ENCODE measurements around the gene RALGDS.

Gene RALGDS

DNA sequence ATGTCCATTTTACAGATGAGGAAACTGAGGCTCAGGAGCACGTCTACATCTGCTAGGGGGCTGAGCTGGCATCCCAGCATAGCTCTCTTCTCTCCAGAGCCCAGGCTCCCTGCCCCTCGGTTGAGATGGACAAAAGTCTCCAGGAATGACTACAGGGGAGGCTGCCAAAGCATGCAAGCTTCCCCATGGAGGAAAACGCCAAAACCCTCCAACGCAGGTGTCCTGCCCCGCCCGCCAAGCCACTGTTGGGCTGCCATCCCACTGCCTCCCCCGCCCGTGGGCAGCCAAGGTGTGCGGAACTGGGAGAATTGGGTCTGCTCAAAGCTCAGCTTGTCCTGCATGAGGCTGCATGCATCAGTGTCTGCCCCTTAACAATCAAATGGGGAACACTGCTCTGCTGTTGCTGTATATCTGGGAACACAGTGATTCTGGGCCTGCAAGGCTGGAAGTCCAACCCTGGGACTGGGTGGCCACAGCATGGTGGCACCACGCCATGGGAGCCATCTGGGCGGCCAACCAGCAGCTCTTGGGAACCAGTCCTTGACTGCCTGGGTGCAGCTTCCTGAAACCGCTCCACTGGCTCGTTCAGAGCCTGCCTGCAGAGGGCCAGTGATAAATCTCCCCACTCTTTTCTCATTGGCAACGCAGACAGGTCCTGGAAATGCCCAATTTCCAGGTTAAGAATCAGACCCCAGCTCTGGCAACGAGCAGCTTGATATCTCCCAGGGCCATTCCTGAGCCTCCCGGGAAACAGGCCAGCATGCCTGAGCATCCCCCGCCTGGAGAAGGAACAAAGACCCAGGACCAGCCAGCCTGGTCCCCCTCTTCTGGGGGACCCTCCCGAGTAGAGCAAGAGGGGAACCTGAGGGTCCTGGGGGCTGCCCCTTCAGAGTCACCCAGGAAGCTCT lies 3.5 kb downstream of the RALGDS start:
- no peak for DNase-seq

DNA sequence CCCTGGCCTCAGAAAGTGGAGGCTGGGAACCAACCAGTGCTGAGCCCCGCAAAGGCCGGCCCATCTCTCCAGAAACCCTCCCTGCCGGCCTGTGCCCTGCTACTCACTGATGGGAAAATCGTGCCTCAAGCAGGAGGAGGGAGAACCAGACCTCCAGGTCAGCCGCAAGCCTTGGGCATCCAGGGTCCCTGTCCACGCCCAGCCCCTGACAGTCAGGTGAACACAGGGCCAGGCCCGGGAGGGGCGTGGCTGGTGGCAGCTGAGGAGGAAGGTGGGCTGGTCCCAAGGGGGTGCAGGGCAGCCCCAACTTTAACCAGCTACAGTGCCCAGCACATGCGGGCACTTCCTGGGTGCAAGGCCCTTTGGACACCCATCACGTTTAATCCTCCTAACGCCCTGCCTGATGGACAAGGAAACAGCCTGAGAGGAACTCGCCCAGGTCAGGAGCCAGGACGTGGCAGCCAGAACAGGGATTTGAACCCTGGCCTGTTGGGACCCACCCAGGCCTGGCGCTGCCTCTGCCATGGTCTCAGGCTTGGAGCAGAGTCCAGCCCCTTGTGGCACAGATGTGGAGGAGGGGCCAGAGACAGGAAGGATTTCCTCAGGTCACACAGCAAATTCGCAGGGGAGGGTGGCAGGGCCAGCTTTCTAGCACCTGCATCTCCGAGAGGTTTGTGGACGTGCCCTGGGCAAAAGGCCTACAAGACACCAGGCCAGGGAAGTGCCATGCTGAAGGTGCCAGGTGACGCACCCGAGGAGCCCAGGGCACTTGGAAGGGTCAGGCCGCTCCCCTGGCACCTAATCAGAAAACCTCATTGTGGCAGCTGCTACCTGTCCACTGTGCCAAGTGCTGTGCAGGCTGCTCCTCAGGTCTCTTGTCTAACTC lies 4.5 kb downstream of the RALGDS start:
- DNase-seq: no peak

DNA sequence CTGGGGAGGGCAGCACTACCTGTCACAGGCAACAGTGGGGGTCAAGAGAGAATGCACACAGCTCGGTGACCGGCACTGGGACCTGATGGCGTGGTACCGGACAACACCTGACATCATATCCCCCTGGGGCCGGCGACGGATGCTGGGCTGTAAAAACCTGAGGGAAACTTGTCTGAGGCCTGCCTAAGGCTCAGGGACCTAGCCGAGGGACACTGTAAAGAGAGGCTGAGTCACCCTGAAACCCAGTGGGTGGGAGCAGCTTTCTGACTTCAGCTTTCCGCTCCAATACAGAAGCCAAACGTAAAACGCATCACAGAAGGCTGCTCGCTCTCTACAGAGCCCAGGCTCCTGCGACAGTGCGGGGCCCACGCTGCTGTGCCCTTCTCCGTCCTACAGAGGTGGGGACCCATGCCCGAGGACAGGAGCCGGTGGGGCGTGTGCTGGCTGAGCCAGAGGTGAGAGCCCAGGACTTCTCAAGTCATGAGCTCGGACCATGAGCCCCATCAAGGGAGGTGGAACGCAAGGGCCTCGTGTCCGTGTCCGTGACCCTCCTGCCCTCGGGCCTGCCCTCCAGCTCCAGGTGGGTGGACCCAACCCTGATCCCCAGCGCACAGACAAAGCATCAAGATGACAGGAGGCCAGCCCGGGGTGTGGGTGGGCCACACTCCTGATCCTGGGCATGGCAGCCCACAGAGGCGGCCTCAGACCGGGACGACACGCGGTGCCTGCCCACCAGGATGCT lies 5.3 kb downstream of the RALGDS start:
- DNase-seq: no peak

DNA sequence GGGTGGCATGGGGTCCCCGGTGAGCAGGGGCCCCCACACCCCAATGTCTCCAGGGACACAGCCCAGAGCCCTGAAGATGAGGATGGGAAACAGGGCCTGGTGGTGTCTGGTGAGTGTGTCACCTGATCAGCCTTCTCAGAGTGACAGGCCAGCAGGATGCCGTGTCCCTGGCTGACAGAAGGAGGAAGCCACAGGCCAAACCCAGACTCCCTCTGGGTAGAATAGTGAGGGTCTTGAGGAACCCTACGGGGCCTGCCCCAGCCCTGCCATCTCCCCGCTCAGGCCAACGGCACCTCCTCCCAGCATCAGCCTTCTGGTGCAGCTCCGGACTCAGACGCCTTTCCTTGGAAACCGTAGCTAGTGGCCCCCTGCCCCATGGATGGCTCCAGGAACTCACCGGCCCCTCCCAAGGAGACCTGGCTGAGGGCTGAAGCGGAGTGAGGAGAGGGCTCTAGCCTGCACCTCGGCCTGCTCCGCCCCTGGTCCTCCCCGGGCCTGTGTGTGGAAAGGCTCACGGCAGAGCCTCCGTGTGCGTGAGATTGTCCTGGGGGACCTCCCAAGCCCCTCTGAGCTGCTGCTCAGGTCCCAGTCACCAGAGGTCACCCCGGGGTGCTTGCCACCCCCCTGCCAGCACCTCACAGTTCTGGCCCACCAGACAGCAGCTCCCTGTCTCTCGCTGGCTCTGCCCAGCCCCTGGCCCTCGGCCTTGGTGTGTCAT lies 6.0 kb downstream of the RALGDS start:
- DNase-seq: no peak

DNA sequence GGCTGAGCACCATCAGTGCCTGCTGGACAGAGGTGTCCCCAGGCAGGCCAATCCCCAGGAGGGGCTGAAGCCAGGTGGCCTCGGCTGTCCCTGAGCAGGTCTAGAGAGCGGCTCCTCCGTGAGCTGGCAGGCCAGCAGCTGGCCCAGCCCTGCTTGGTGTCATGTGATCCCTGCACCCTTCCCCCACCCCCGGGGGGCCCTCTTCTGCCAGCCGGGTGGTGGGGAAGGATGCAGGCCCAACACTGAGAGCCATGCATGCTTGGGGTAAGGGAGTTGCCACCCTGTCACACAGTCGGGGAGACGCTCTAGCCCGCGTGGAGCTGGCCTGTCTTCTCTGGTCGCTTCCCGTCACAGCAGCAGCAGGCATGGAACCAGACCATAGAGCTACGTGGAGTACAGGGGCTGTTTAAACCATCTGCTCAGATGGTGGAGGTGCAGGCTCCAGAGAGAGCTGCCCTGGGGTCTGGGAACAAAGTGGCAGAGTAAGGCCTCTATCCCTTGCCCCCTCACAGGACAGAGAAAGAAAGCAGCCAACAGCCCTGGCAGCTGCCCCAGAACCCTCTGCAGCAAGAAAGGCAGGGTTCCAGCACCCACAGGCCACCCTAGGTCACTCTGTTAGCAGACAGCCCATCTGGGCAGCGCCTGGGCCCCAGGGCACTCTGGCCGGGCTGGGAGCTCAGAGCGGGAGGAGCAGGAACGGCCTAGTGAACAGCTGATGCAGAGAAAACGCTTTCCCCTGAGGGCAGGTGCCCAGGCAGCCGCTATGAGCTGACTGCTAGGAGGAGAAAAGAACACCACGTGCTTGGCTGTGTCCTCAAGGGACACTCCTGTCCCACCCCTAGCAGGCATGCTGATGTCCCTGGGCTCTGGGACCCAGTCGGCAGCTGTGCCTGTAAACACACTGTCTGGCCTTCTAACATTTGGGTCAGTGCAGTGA lies 6.8 kb downstream of the RALGDS start:
- no peak for DNase-seq

DNA sequence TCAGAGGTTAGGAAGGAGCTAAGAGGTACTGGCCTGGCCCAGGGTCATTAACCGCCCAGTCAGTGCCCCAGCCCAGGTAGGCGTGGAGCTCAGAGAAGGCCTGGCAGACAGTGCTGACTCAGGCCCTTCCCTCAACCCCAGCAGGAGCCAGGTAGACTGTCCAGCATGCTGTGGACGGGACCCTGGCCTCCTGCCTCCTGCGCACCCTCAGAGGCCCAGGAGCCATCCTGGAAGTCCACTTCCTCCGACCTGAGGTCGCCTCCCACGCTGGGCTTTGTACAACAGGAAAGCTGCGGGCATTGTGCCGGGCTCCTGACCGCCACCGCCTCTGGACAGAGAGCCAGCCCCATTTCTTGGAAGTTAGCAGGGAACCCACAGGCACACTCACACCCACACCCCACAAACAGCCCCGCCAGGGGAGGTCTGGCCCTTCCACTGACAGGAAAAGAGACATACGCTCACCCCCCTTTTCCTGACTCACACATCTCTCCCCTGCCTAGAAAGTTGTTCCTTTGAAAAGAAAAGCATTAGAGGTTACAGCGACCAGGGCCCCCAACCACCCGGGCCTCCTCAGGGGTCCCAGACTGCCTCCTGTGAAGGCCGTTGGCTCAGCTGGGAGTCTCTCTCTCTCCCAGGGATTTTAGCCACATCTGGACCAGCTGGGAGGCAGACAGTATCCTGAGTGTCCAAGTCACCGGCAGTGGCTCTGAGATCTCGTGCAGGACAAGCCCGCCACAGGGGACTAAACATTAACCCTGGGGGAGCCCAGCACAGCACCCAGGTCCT lies 7.7 kb downstream of the RALGDS start:
- no peak for DNase-seq

DNA sequence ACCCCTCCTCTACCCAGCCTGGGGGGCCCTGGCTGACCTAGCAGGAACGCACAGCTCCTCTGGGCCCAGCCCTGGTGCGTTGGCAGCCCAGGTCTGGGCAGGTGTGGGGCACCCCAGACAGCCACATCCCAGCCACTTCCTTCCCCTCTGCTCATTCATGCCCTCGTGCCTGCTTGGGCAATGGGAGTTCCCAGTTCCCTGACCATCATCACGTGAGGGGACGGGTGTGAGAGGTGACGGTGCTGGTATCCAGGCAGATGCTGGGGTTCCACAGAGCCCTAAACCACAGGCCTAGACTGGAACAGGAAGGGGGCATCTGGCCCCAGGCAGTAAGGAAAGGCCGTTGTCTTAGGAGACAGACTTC lies 8.4 kb downstream of the RALGDS start:
- DNase-seq: no peak

DNA sequence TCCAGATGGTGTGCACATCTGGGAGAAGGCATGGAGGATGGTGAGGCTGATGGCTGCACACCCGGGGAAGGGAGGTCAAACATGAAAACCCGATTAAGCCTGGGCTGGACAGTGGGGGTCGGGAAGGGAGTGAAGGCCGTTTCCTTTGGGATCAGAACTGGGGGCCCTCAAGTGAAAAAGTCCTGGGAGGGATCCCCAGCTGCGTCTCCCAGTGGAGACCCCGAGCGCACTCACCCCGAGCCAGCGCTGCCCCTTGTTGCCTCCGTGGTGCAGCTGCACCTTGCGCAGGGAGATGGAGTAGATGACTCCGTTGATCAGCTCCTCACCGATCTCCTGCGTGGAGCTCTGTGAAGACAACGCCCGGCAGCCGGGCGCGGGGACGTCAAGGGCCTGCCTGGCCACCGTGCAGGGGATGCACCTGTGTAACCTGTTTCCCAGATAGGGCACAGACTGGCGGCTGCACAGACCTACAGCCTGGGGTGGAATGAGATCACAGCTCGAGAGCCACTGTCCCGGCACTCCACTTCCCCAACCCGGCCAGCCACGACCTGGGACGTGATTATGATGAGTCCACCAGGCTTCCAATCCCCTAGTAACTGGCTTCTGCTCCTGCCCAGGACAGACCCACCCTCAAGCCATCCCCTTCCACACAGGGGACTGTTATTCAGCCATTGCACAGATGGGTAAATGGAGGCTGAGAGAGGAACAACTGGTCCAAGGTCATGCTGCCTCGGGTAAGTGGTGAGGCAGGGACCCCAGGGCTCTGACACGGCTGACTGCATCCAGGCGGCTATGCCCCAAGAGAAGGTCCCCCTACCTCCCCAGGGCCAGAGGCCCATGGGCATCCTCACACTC lies 9.0 kb downstream of the RALGDS start:
- no peak for DNase-seq

DNA sequence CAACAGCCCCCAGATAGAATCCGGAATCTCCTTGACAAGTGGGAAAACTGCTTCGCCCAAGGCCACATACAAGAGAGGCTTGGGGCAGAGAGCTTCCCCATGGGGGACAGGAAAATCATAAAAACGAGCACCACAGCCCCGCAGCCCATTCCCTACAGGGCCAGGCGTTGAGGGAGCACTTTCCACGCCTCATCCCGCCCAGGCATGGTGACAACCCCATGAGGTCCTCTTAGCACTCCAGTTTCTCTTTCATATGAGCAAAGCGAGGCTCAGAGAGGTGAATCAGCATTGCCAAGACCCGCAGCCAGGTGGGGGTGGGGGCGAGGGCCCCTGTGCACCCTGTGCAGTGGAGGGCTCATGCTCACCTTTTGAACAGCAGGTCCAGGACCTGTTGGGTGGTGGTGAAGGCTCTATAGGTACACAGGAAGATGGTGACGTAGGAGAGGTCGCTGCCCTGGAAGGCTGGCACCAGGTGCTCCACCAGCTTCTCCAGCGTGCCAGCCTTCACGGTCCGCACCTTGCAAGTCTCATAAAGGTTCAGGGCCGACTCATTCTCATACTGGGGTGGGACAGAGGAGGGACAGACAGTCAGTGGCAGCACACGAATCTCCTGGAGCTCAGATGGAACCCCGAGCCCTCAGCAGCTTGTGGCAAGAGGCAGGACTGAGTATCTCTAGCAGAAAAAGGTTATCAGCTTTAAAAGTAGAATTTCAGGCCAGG lies 10.9 kb downstream of the RALGDS start:
- no peak for DNase-seq

DNA sequence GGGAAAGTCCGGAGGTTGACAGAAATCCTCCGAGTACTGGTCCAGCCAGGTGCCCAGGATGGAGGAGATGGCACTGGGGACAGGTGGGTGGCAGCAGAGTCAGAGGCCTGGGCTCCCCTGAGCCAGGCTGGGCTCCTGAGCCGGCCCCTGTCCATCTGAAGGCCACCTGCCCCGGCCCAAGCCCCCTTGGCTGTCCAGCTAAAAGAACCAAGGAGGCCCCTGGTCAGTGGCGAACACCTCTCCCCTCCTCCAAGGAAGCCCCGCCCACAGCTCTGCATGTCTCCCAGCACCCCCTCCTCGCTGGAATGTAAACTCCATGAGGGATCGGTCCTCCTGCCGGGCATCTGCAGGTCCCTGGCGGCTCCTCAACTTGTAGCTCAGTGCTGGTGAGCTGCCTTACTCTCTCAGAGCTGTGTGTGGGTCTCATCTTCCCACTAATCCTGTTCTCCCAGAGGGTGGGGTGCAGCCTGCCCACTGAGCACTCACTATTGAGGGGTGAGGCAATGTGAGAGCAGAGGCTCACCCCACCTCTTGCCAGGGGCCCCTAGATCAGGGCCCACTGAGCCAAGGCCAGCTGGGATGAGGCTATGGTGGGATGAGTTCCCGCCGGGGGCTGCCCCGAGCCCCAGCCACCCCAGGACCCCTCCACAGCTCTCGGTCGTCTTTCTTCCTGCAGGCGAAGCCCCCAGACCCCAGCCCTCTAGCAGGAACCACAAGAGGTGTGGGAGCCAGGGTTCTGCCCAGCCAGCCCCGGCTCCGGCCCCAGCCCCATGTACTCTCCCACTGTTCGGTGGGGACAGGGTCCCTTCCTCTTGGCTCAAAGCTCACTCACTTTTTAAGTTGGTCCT lies 12.0 kb downstream of the RALGDS start:
- no peak for DNase-seq

DNA sequence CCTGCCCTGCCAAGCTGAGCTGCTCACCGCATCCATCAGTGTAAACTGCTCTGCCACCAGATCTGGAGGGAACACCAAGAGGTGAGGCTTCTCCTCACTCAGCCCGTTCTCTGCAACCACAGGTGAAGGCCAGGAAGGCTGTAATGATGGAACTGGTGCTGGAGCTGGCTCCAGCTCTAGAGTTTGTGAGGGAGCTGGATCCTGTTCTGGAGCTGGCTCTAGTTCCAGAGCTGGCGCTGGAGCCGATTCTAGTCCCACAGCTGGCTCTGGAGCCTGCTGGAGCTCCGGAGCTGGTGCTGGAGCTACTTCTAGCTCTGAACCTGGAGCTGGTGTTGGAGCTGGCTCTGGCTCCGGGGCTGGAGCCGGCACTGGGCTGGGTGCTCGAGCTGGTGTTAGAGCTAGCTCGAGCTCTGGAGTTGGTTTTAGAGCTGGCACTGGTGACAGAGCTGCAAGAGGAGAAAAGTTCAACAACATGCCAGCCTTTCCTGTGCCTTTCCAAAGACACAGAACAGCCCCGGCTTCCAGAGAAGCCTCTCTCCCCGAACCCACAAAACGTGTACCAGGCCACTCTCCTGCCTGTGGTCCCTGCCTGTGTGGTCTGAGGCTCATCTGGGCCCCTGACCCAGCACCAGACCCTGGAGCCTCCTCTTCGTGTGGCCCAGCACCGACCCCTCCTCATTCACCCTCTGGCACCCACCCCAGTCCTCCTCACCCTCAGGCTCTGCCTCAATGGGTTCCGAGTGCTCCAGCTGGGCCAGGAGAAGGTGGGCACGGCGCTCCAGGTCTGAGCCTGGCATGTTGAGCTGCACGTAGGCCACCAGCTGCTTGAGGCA lies 12.9 kb downstream of the RALGDS start:
- DNase-seq: no peak

DNA sequence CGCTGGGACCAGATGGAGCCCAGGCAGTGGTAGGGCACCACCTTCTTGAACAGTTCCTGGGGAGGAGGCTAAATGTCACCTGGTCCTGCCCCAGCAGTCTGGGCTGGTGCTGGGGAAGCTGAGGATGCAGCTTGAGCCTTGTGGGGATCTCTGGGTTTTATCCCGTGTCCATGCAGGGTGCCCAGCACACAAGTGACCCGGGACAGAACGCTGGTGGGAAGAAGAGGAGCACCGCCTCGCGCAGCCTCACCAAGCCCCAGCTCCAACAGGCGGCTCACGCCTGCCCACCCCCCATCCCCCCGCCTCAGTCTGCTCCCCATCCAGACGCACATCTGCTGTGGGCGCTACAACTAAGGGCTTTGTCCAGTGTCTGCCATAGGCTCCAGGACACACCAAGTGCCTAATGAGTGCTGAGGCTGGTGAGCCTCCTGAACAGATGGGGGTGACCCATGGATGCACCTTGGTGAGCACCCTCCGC lies 13.8 kb downstream of the RALGDS start:
- DNase-seq: no peak

DNA sequence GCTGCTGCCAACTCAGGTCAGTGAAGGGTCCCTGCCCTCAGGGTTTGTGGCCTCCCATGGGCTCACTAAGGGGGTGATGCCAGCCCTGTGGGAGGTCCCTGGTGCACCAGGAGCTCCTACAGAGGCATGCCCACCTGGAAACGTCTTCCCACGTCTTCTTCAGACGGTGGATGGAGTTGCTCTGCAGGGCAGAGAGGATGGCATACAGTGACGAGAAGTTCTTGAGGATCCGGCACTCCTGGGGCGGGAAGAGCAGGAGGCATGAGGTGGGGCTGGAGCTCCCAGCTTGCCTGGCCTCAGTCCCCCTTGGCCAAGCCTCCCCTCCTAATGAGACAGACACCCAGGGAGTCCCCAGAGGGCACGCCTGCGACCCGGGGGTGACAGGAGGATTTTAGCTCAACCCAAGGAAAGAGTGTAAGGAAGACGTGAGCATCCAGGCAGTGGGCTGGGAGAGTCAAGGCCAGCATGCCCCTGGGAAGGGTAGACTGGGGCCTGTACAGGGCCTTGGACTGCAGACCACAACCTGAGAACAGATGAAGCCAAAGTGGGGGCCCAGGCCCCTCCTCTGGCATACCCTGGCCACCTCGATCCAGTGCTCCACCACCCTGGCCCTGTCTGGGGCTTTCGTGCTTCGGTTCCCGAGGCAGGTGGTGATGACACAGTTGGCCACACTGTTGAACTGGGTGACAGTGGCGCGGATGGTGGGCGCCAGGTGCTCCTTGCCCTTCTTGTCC lies 14.4 kb downstream of the RALGDS start:
- no peak for DNase-seq

DNA sequence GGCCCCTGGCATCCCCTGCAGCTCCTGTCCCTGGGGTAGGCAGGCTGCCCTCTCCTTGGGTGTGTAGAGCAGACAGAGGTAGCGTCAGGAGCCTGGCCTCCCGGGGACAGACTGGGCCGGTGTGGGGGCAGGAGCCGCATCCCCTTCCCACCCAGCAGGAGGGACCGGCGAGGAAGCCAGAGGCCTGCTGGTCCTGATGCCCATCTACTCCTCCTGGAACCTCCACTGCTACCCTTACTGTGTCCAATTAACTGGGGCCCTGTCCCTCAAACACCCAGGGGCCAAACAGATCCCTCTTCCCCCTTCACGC lies 15.6 kb downstream of the RALGDS start:
- DNase-seq: no peak

DNA sequence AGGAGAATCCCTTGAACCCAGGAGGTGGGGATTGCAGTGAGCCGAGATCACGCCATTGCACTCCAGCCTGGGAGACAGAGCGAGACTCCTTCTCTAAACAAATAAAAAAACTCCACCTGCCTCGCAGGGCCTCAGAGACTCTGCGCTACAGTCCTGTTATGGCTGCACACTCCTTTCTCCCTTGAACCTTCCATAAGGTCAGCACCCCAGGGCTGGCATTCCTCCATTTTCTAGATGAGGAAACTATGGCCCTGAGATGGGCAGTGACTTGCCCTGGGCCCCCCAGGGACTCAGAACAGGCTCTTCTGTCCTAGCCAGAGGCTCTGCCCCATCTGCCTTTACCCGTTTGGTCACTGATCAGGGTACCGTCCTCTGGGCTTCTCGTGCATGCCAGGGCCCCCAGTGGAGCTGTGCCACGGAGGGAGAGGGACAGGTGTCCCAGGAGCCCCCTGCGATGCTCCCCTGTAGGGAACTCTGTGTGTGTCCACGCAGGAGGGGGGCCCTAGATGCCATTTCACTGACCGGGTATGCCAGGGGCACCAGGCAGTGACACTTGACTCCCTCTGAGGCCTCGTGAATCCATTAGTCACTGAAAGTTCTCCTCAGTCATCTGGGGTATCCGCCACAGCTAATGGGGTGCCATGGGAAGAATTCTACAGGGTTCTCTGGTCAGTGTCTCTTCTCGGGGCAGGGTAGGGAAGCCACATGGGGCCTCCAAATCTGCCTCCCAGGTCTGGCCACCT lies 16.2 kb downstream of the RALGDS start:
- no peak for DNase-seq

Data from SIG-M5 (cell line).